GM21390 (cell line): Measurements from ENCODE around the gene GSX1.

Experiments used
- ATAC-seq: cut with Tn5 transposase; IDR thresholded peaks from one replicate; pipeline ENCODE4 v1.9.1; 2021; ENCODE audit not compliant: unreplicated experiment

The GSX1 gene

GRCh38 chr13:27826379-27827353, 34.4 kb downstream of the GSX1 start:
- ATAC-seq = no peak

GRCh38 chr13:27827646-27828045, 35.4 kb downstream of the GSX1 start:
- ATAC-seq = no peak

- no peak for ATAC-seq
Observed at GRCh38 chr13:27830010-27830409, 37.7 kb downstream of the GSX1 start.

GRCh38 chr13:27833206-27833605, 40.9 kb downstream of the GSX1 start:
- no peak for ATAC-seq

- no peak for ATAC-seq
Observed at GRCh38 chr13:27834095-27834494, 41.8 kb downstream of the GSX1 start.

GRCh38 chr13:27835799-27836198, 43.5 kb downstream of the GSX1 start:
- ATAC-seq = no peak

GRCh38 chr13:27839809-27840467, 47.7 kb downstream of the GSX1 start:
- ATAC-seq = no peak

- no peak for ATAC-seq
Observed at GRCh38 chr13:27842571-27842970, 50.3 kb downstream of the GSX1 start.
